HCT116 (cell line): ENCODE measurements around the gene PEAK3. TPM values are rescaled to one million over a fixed set of nuclear protein-coding genes. Genes with fewer than 3 reads are reported as not detected.

ENCODE experiments used
- ATAC-seq: fragments of 200-7000 bp; cut with Tn5 transposase; 2 replicates; pipeline ENCODE4 v1.9.1; 2020; ENCODE audit warnings: mild to moderate bottlenecking, moderate library complexity
- BruUV-seq: library from RNA; stranded (reverse); fragments of 400-500 nt; replicated peaks from 2 replicates; lab custom pipeline; 2021; lab: Mats Ljungman, UMichigan
- CTCF ChIA-PET: fragments of 300-600 bp; sonication (Branson Sonifier 250); formaldehyde crosslinking; loops from one replicate; lab custom pipeline; 2021; ENCODE audit warnings: antibody characterized with exemption; lab: Charles Lee
- POLR2A ChIA-PET: fragments of 300-600, 350-600 bp; sonication (Branson Sonifier 250); formaldehyde crosslinking; loops from one replicate; lab custom pipeline; 2021; ENCODE audit warnings: antibody characterized with exemption; lab: Charles Lee
- RAD21 ChIA-PET, 2 experiments: fragments of 300-600 bp; sonication (Branson Sonifier 250); formaldehyde crosslinking; loops; one replicate each; lab custom pipeline; 2023; ENCODE audit warnings: low total read pairs in 2 of 2; ENCODE audit not compliant: uncharacterized antibody in 2 of 2, unreplicated experiment in 2 of 2, low non-redundant PET in 1 of 2; lab: Charles Lee
- DNase-seq: peaks from one replicate; pipeline ENCODE4 v3.0.0-alpha.2; 2010; ENCODE audit warnings: low read depth, low spot score
- H2AFZ ChIP-seq: fragments of 200-600 bp; shearing (Covaris generic), sonication (generic); 2 replicates; pipeline ENCODE4 v1.6.1; 2017; ENCODE audit warnings: low read depth, mixed run types, mixed read lengths, antibody characterized with exemption, low read length; ENCODE audit not compliant: poor library complexity, severe bottlenecking
- H3K27ac ChIP-seq: 2 replicates; pipeline ENCODE4 v1.5.1; 2012; ENCODE audit warnings: low read depth, low read length
- H3K27me3 ChIP-seq: fragments of 200-600 bp; sonication (generic); 2 replicates; pipeline ENCODE4 v1.6.1; 2016; ENCODE audit warnings: mixed run types, low read length, mixed read lengths; ENCODE audit not compliant: insufficient read depth
- H3K36me3 ChIP-seq, 2 experiments: fragments of 200-500 bp in 1 of 2; fragments of 200-600 bp in 1 of 2; sonication (Bioruptor generic) in 1 of 2; sonication (generic) in 1 of 2; 2 replicates each; pipeline versions ENCODE4 v1.5.1 to v1.6.1; 2014 to 2016; ENCODE audit warnings: low read length in 2 of 2, inconsistent platforms in 1 of 2, mixed read lengths in 1 of 2, mixed run types in 1 of 2; ENCODE audit not compliant: insufficient read depth in 2 of 2, control insufficient read depth in 1 of 2
- H3K4me1 ChIP-seq, 2 experiments: fragments of 200-600 bp in 1 of 2; sonication (generic) in 1 of 2; 2 replicates each; pipeline versions ENCODE4 v1.5.1 to v1.6.1; 2012 to 2017; ENCODE audit warnings: low read length in 2 of 2, inconsistent platforms in 1 of 2, mild to moderate bottlenecking in 1 of 2, mixed read lengths in 1 of 2, mixed run types in 1 of 2, moderate library complexity in 1 of 2; ENCODE audit not compliant: insufficient read depth in 2 of 2, control insufficient read depth in 1 of 2
- H3K4me2 ChIP-seq: fragments of 200-600 bp; sonication (generic); 2 replicates; pipeline ENCODE4 v1.6.1; 2017; ENCODE audit warnings: mixed run types, low read length, mixed read lengths
- H3K4me3 ChIP-seq, 2 experiments: fragments of 200-600 bp in 1 of 2; sonication (generic) in 1 of 2; replicated peaks in 1 of 2; 2 replicates each; pipeline ENCODE4 v1.5.1; 2011 to 2016; ENCODE audit warnings: low read length in 2 of 2, control low read depth in 1 of 2, low read depth in 1 of 2, mild to moderate bottlenecking in 1 of 2, mixed read lengths in 1 of 2, mixed run types in 1 of 2
- H3K79me2 ChIP-seq: fragments of 200-600 bp; sonication (generic); 2 replicates; pipeline ENCODE4 v1.6.1; 2017; ENCODE audit warnings: mild to moderate bottlenecking, mixed run types, low read length, moderate library complexity, mixed read lengths; ENCODE audit not compliant: insufficient read depth
- H3K9ac ChIP-seq: fragments of 200-600 bp; sonication (generic); 2 replicates; pipeline ENCODE4 v1.6.1; 2016; ENCODE audit warnings: low read length, mixed read lengths
- H3K9me2 ChIP-seq: fragments of 200-600 bp; sonication (generic), shearing (Covaris generic); 2 replicates; pipeline ENCODE4 v1.6.1; 2017; ENCODE audit warnings: mixed run types, mild to moderate bottlenecking, moderate library complexity; ENCODE audit not compliant: insufficient read depth
- H3K9me3 ChIP-seq, 2 experiments: fragments of 200-500 bp in 1 of 2; fragments of 200-600 bp in 1 of 2; sonication (Bioruptor generic) in 1 of 2; sonication (generic) in 1 of 2; 2 replicates each; pipeline ENCODE4 v1.6.1; 2014 to 2017; ENCODE audit warnings: low read length in 2 of 2, mixed read lengths in 2 of 2, inconsistent platforms in 1 of 2, low read depth in 1 of 2, mild to moderate bottlenecking in 1 of 2, mixed run types in 1 of 2, moderate library complexity in 1 of 2; ENCODE audit not compliant: control insufficient read depth in 1 of 2, insufficient read depth in 1 of 2
- H4K20me1 ChIP-seq: fragments of 200-600 bp; sonication (generic), shearing (Covaris generic); 2 replicates; pipeline ENCODE4 v1.6.1; 2017; ENCODE audit warnings: mixed run types, mild to moderate bottlenecking, moderate library complexity; ENCODE audit not compliant: insufficient read depth
- CEBPB ChIP-seq: IDR thresholded peaks from 2 replicates; pipeline ENCODE4 v1.6.1; 2012; ENCODE audit warnings: low read depth
- EZH2phosphoT487 ChIP-seq: fragments of 200-600 bp; IDR thresholded peaks from 2 replicates; pipeline ENCODE4 v1.6.1; 2018; ENCODE audit warnings: antibody characterized with exemption, borderline replicate concordance
- FOSL1 ChIP-seq: IDR thresholded peaks from 2 replicates; pipeline ENCODE4 v1.6.1; 2012; ENCODE audit warnings: low read depth
- POLR2A ChIP-seq: IDR thresholded peaks from 2 replicates; pipeline ENCODE4 v1.7.0; 2011; ENCODE audit warnings: borderline replicate concordance; ENCODE audit not compliant: insufficient read depth, insufficient read length; ENCODE audit errors: extremely low read depth
- POLR2AphosphoS5 ChIP-seq: IDR thresholded peaks from 2 replicates; pipeline ENCODE4 v1.6.1; 2011; ENCODE audit warnings: mild to moderate bottlenecking, low read depth, low read length, moderate library complexity
- REST ChIP-seq: IDR thresholded peaks from 2 replicates; pipeline ENCODE4 v1.6.1; 2012; ENCODE audit warnings: low read depth
- SIN3A ChIP-seq: IDR thresholded peaks from 2 replicates; pipeline ENCODE4 v1.6.1; 2012; ENCODE audit warnings: low read depth
- SRF ChIP-seq: IDR thresholded peaks from 2 replicates; pipeline ENCODE4 v1.6.1; 2012; ENCODE audit warnings: low read depth
- TCF7L2 ChIP-seq: IDR thresholded peaks from 2 replicates; pipeline ENCODE4 v1.7.0; 2011; ENCODE audit warnings: borderline replicate concordance, inconsistent platforms; ENCODE audit not compliant: insufficient read depth, insufficient read length; ENCODE audit errors: extremely low read depth
- intact Hi-C: fragments of 100-400 bp; cut with micrococcal nuclease; formaldehyde crosslinking; loops from 2 replicates; pipeline ENCODE4 v1.10.0; 2022
- total RNA-seq: library from RNA; stranded (reverse); gene quantifications from one replicate; pipeline ENCODE4 v1.2.1, GENCODE V29; 2021; ENCODE audit not compliant: unreplicated experiment
- TF ChIP-seq, protein P1 (sequence below): IDR thresholded peaks from 2 replicates; pipeline ENCODE4 v1.6.1; 2012
- TF ChIP-seq, protein P2 (sequence below), 3 experiments: fragments of 200-600 bp in 1 of 3; sonication (generic) in 1 of 3; IDR thresholded peaks in 2 of 3; conservative IDR thresholded peaks in 1 of 3; 2 replicates each; pipeline ENCODE4 v1.5.1; 2012 to 2017; ENCODE audit warnings: low read depth in 2 of 3, low read length in 2 of 3, antibody characterized with exemption in 1 of 3, borderline replicate concordance in 1 of 3, control low read depth in 1 of 3, mild to moderate bottlenecking in 1 of 3, mixed read lengths in 1 of 3, mixed run types in 1 of 3, moderate library complexity in 1 of 3; ENCODE audit not compliant: insufficient read depth in 1 of 3

Gene PEAK3
- total RNA-seq, 1 experiment from 2014 or later: not detected

- Histone ChIP-seq H3K4me3 (no peak overlapping the region), H3K79me2 (no peaks in the 10 kb centered on the region), H3K4me1 (no peaks in the 10 kb centered on the region), H3K9me3 (no peaks in the 10 kb centered on the region), H3K27ac (no peak overlapping the region), H3K36me3 (no peaks in the 10 kb centered on the region), H3K4me2 (no peak overlapping the region), H3K9me2 (no peaks in the 10 kb centered on the region), H2AFZ (no peak overlapping the region), H4K20me1 (no peaks in the 10 kb centered on the region), H3K27me3 (no peaks in the 10 kb centered on the region), H3K9ac (no peak overlapping the region)
- intact Hi-C loops: no loop called here
- ChIA-PET RAD21 (no interaction called here), CTCF (no interaction called here), POLR2A (no interaction called here)
- ATAC-seq: no peak
- no TSS peak for BruUV-seq
- TF ChIP-seq FOSL1 (no peak), TCF7L2 (no peak), POLR2AphosphoS5 (no peak), REST (no peak), SRF (no peak), CEBPB (no peak), SIN3A (no peak), POLR2A (no peak), EZH2phosphoT487 (no peak)
- TF ChIP-seq, protein P1, sequence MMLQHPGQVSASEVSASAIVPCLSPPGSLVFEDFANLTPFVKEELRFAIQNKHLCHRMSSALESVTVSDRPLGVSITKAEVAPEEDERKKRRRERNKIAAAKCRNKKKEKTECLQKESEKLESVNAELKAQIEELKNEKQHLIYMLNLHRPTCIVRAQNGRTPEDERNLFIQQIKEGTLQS: no peak
- TF ChIP-seq, protein P2, sequence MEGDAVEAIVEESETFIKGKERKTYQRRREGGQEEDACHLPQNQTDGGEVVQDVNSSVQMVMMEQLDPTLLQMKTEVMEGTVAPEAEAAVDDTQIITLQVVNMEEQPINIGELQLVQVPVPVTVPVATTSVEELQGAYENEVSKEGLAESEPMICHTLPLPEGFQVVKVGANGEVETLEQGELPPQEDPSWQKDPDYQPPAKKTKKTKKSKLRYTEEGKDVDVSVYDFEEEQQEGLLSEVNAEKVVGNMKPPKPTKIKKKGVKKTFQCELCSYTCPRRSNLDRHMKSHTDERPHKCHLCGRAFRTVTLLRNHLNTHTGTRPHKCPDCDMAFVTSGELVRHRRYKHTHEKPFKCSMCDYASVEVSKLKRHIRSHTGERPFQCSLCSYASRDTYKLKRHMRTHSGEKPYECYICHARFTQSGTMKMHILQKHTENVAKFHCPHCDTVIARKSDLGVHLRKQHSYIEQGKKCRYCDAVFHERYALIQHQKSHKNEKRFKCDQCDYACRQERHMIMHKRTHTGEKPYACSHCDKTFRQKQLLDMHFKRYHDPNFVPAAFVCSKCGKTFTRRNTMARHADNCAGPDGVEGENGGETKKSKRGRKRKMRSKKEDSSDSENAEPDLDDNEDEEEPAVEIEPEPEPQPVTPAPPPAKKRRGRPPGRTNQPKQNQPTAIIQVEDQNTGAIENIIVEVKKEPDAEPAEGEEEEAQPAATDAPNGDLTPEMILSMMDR (IDR thresholded peaks at IDR 0.05 in 2 of 3, conservative IDR thresholded peaks at IDR 0.05 in 1 of 3; ENCODE audit: borderline replicate concordance in 1 of 3, insufficient read depth in 1 of 3, low read depth in 2 of 3, low read length in 2 of 3): no peak
- no peak for DNase-seq
These were observed 18.6 kb upstream of the PEAK3 start for GRCh38 chr19:2300533-2300932.
